Measurements from ENCODE around the gene CPA2.
A peak's percentile ranks its signal among the peaks of the same experiment; 100 is the strongest.

The CPA2 gene

DNA sequence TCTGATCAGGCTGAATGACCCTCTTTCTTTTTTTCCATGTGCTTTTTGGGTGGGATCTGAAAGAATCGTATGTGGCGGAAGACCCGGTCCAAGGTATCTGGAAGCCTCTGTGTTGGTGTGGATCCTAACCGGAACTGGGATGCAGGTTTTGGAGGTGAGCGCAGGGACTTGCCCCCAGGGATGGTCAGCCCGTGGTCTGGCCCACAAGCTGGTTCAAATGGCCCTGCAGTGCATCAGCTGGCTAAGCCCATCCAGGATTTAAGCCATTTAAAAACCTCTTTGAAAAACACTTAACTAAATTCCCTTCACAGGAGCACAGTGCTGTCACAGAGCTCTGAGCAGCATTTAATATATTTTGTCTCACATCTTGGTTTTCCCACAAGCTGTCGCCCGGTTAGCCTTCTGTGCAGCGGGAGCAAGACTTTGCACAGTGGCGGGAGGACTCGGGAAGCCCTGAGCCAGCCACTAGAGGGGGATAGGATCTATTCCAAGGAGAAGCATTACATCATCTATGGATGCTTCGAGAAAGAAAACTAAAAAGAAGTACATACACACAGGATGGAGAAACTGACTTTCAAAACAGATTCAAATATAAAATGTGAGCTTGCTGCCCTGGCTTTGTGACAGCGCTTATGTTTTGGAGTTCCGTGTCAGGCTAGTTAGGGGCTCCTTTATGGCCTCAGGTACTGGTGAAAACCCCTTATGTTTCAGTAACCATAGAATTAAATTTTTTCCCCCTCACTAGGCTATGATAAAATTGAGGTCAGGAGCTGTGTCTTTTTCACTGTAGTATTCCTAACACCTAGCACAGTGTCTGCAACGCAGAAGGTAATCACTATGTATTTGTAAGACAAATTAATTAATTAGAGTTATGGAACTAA is 11.3 kb downstream of the CPA2 start:
- DNase-seq = peak in 7 of 10 donors; percentile 52 to 93 (median 56)
- intact Hi-C loops (cut with DNase I) = loop anchor here (5.0 kb wide), 1 partner anchor 214 kb away; the partner anchor contains the start of gene MEST

DNA sequence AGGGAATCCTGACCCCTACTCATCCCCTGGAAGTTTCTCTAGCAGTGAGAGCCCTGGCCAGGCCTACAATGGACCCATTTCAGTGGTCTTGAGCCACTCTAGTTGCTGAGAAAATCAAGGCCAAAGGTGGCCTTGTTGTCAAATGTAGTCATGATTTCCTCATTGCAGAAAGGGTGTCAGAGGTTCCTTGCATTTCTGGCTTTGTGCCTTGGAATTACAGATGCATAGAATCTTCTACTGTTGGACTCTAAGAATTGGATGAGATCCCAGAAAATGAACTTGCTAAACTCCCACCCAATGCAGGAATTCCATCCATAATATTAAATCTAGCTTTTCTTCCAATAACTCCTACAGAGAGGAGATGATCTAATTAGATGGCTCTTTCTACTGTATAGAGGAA is 12.2 kb downstream of the CPA2 start:
- no peak for DNase-seq
- intact Hi-C loops (cut with DNase I) = loop anchor here (5.0 kb wide), 1 partner anchor 213 kb away; the partner anchor contains the start of gene MEST

DNA sequence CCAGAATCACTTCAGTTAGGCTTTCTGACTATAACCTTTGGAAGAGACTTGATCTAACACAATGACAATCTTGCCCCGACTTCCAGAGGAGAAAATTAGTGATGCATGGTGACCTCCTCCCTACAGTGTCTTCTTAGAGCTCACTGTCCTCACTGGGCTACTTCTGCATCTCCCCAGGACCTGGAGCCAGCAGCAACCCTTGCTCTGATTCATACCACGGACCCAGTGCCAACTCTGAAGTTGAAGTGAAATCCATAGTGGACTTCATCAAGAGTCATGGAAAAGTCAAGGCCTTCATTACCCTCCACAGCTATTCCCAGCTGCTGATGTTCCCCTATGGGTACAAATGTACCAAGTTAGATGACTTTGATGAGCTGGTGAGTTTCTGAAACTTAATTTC is 12.6 kb downstream of the CPA2 start:
- no peak for DNase-seq
- intact Hi-C loops (cut with DNase I) = loop anchor here (5.0 kb wide), 1 partner anchor 213 kb away; the partner anchor contains the start of gene MEST

DNA sequence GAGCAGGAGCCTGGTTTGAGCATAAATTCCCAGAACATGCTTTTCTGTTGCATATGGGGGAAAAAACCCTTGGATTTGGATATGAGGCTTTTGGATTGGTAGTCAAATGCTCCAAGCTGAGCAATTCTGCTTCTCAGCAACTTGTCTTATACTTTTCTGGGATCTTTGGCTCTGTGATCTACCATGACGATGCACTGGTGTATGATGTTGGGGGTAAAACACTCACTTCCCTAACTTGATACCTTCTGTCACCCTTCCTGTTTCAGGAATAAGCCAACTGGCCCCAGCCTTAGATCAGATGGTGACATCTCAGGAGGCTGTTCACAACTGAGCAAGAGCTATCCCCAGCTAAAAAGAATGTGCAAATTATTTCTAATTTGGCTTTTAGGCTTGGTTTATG is 13.2 kb downstream of the CPA2 start:
- intact Hi-C loops (cut with DNase I) = loop anchor here (5.0 kb wide), 1 partner anchor 212 kb away; the partner anchor contains the start of gene MEST
- no peak for DNase-seq

DNA sequence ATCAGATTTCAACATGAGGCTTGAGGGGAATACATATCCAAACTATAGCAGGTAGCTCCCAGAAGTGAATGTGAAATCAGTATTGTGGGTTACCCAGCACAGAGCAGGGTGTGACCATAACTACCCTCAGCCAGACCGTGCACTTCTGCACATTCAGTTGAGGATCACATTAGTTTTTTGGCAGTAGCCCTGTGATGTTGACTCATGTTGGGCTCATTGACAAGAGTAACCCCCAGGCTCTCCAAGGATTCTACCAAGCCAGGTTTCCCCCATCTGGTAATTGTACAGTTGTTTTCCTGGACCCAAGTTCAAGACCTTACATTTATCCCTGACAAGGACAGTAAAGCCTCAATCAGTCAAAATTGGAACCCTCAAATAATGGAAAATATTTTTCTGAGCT is 14.6 kb downstream of the CPA2 start:
- DNase-seq = no peak
- intact Hi-C loops (cut with DNase I) = no loop called here

DNA sequence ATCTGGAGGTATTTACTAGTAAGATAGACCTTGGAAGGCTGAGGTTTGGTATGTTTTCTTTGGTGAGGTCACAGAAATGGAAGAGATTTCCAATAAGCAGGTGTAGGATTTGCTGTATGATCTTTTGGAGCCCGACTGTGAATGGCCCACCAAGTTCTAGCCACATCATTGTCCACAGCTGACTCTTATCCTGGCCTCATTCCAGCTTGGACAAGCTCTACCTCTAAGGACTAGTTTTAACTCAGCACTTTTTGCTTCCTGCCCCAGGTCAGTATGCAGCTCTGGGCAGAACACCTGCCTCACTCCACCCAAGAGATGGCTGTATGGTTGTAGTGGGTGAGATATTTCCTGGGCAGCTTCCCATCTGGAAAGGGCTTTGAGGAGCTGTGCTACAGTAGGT is 20.2 kb downstream of the CPA2 start:
- intact Hi-C loops (cut with DNase I) = no loop called here
- no peak for DNase-seq

DNA sequence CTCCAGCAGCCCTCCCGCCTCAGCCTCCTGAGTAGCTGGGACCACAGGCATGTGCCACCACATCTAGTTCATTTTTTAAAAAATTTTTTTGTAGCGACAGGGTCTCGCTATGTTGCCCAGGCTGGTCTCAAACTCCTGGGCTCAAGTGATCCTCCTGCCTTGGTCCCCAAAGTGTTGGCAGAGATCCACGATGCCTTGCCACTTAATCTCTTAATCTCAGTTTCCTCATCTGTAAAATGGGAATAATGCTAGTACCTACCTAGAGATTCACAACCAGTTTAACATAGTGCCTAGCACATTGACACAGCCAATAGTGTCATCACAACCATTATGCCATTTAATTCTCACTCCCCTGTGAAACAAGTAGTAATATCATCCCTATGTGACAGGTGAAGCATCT is 21.5 kb downstream of the CPA2 start:
- DNase-seq = no peak
- intact Hi-C loops (cut with DNase I) = no loop called here

DNA sequence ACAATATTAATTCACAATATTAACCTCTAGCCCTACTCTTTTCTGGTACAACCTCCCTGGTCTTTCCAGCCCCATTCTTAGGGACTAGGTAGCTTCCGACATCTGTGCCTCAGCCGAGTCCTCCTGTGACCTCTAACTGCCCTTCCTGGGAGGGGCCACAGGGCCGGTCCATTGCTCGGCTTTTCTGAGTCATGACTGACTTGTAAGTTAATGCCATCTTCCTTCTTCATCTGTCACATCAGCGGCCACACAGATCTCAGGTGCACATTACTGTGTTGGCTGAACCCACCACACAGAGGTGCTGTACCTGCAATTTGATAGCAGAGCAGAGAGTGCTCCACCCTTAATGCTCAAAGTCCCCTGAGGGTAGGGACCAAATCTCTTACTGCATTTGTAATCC is 22.2 kb downstream of the CPA2 start:
- intact Hi-C loops (cut with DNase I) = no loop called here
- no peak for DNase-seq

DNA sequence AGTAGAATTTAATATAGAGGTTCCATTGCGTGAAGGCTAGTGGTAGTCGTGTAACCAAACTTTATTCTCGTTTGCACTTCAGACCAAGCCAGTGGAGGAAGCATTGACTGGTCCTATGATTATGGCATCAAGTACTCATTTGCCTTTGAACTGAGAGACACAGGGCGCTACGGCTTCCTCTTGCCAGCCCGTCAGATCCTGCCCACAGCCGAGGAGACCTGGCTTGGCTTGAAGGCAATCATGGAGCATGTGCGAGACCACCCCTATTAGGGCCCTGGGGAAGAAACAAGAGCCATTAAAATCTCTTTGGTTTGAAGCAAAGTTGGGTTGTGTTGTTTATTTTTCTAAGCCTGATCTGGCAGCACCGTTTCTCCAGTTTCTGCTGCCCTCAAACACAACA is 22.8 kb downstream of the CPA2 start:
- DNase-seq = no peak
- intact Hi-C loops (cut with DNase I) = no loop called here

DNA sequence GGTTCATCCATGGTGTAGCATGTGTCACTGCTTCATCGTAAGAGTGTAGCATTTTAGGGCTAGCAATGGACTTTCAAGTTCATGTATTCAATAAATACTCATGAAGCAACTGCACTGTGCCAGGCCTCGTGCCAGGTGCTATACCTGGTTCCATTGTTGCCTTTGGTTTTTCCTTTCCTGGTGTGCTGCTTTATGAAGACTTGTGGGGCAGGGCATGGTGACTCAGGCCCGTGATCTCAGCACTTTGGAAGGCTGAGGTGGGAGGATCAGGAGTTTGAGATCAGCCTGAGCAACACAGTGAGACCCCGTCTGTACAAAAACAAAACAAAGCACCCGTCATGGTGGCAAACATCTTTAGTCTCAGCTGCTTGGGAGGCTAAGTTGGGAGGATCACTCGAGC is 24.1 kb downstream of the CPA2 start:
- no peak for DNase-seq
- intact Hi-C loops (cut with DNase I) = no loop called here

DNA sequence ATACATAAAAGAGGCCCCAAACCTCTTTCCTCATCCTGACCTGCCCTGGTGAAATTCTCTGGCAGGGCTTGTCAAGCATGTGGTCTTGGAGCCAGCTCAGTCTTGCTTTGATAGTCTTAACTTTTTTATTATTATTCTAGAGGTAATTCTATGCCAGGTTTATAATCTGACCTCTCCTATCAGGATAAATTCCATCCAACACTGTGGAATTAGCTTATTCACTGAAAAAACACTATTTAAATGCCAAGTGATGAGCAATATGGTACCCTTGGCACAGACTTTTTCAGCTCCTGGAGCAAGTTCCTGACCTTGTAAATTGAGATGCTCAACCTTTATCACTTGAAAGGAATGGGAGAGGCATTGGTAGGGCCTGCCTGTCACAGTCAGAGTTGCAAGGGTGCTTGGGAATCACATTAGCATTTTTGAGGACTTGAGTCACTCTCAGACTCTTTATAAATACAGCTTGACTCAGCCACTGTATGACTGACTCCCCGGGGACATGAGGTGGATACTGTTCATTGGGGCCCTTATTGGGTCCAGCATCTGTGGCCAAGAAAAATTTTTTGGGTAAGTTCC is 26.1 kb downstream of the CPA2 start, which contains the start of gene CPA4:
Gene CPA4, plus strand, starts transcription at position 480 of the 576 bp plus-strand sequence. Its CDS starts 20 bp downstream, at position 500.
- intact Hi-C loops (cut with DNase I) = no loop called here
- DNase-seq = no peak

DNA sequence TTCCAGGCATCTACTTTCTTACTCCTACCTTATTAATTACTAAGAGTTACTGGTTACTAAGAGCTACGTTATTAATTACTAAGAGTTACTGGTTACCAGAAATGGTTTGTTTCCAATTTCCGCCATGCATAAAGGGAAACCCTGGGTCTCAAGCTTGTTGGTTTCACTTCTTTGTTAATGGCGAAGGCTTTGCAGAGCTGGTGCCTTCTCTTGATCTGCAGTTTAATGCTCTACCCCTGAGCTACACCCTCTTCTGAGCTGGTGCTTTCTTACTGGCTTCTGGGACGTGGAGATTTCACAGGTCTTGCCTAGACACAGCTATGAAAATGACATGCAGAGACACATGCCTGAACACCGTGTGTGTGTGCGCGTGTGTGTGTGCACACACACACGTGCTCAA is 26.9 kb downstream of the CPA2 start:
- intact Hi-C loops (cut with DNase I) = no loop called here
- DNase-seq = no peak

DNA sequence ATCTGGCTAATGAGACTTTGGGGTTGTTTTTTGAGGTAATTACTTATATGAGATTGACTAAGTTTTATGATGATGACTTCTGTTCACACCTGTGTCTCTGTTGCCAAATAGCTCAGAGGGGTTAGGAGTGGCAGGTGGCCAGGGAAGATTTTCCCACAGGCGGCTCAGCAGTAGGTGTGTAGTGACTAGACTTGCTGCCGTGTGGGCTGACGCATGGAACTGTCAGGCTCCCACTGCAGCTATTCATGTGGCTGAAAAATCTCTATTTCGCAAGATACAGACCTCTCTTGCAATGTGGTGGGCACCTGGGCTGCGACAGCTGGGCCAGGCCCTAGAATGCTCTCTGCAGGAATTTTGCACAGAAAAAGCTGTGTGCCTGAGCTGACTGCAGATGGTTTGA is 27.7 kb downstream of the CPA2 start:
- intact Hi-C loops (cut with DNase I) = no loop called here
- peak in 4 of 10 donors; percentile 17 to 82 (median 44) for DNase-seq

DNA sequence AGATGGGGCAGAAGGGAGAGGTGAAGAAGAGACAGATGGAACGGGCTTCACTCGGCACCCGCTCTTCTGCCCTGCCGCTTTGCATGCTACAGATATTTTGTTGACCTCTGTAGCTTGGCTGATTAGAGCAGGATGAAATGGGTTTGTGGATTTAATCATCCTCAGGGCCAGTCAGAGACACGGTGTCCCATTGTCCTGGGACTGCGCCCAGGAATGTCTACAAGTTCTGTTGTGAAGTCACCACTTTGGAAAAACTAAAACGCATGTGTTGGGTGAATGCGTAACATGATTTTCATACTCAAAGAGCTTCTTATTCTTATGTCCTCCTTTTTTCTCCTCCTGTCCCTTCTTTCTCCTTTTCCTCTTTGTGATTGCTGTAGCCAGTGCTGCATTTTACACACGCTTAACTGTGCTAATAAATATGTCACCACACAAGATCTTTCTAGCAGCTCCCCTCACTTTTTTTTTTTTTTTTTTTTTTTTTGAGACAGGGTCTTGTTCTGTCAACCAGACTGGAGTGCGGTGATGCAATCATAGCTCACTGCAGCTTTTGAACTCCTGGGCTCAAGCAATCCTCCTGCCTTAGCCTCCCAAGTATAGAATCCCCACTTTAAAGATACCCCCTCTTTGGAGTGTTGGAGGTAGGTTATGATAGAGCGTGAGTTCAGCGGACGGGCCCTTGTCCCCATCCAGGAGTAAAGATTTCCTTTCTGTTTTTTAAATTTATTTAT is 29.7 kb downstream of the CPA2 start:
- intact Hi-C loops (cut with DNase I) = no loop called here
- DNase-seq = no peak

DNA sequence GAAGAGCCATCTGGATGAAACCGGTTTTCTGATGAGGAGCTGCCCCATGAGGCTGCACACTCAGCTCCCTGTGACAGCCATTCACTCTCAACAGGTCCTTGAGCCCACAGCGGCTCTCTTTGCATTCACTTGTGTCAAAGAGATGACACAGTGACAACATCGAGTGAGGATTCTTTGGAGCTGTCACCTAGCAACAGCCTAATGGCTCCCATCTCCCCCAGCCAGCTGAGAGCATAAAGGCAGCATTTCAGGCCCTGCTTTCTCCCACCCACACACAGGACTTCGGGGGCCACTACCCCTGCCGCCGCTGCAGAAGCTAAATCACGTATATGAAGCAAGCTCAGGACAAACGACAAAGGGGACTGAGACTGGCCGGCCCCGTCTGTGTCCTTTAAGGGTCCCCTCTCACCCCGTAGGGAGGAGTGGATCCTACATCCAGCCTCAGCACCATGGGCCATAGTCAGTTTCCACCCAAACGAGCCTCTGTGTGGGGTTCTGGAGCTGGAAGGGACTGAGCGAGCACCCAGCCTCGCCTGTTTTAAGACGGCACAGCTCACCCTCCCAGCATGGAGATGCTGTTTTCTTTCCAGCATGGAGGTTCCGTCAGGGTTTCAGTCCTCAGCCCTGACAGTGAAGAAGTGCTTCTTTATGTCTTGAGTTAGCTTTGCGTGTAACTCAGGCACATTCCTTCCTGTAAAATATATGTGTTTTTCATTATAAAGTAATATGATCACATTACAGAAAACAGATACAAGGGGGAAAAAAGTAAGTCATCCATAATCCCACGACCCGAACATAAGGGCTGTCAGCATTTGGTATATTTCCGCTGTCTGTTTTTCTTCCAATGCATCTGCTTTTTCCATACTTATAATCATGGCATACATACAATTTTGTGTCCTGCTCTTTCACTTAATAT is 31.2 kb downstream of the CPA2 start:
- DNase-seq = no peak
- intact Hi-C loops (cut with DNase I) = no loop called here

DNA sequence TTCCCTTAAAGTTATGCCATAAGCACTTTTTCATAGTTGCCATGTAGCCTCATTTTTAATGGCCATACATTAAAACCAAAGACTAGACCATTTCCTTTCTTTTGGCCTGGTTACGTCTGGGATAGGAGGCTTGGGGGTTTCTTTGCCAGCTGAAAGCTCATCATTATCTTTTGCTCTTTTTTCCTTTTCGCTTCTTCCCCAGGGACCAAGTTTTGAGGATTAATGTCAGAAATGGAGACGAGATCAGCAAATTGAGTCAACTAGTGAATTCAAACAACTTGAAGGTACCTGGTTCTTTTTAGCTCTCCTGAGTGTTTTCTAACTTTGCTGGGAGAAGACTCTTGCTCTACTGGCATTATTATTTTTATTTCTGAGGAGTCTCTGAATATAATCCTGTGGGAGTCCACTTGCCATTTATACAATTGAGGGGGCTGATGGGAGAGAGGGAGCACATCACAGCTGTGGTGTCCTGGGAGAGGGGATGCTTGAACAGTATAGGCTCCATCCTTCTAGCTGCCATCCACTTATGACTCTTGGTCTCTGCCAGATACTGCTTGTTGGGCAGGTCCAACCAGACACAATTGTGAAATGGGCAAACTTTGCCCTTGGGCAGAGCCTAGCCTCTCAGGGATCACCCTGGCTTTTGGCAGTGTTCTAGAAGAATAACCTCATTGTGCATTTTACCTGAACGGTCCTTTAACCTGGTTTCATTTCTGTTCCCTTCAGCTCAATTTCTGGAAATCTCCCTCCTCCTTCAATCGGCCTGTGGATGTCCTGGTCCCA is 32.1 kb downstream of the CPA2 start:
- no peak for DNase-seq

DNA sequence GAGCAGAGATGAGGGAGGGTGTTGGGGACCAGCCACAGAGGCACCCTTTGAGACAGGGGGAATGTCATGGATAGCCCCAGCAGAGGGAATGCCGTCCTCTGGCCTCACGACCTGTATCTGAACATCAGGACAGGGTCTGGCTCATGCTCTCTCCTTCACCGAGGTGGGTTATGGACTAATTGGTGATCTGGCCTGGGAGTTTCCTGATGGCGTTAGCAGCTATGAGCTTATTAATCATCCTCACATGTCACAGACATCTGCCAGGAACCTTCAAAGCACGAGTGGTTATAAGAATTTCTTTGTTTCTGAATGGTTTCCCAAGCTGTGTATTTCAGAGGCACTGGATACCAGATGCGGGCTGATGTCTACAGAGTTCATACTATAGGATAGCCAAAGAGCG is 33.2 kb downstream of the CPA2 start:
- intact Hi-C loops (cut with DNase I) = no loop called here
- DNase-seq = no peak

More for the DNA sequence above, 32.1 kb downstream of the CPA2 start:
- intact Hi-C loops (cut with DNase I) = no loop called here

DNA sequence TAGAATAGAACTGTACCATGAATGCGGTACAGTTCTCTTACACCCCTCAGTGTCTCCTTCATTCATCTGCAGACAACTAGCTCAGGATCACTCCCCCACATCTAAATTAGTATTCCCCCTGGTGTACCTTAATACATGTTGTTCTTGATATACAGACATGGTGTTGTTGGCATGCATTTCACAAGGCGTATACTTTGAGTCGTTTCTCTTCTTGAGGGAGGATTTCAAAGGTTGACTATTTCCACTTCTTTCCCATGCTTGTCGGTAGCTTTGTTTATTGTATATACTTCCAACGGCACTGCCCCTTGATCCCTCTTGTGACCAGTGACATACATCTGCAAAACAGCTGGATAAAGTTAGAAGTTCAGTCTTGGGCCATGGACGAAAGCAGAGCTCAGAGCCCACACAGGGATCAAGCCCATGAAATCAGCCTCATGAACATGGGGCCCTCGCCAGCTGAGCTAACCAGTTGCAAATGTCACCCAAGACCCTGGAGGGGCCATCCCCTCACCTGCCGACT is 34.9 kb downstream of the CPA2 start:
- no peak for DNase-seq
- intact Hi-C loops (cut with DNase I) = no loop called here

DNA sequence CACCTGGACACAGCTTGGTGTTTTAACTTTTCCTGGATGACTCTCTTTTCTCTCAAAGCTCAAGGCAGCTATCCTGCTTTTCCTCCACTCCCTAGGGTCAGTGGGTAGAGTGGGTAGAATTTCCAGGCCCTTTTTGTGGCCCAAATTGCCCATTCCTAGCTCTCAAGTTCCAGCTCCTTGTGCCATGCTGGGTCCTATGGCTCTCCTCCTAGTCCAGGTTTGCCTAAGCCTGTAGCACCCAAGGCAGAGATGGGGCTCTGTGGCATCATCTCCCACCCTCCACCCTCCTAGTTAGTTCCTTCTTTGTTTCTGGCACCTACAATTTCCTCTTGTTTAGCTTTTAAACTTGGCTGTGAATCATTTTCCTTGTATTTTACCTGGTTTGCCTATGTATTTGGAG is 36.0 kb downstream of the CPA2 start:
- intact Hi-C loops (cut with DNase I) = no loop called here
- no peak for DNase-seq
